GM11168 (cell line): ENCODE measurements around the gene HNF1B.
"Not testable (repeated sequence)": the region's sequence is repeated elsewhere in the genome, so short reads cannot be mapped to it uniquely, and the experiment has no call there.

Experiments
- in situ Hi-C: fragments of 300-500 bp; cut with MboI; formaldehyde crosslinking; loops from one replicate; pipeline ENCODE4 v1.12.0; 2022; ENCODE audit warnings: low sequenced_read_pairs; ENCODE audit not compliant: unreplicated experiment

Gene HNF1B

GRCh38 chr17:37708616-37709212 lies 36.1 kb downstream of the HNF1B start:
- in situ Hi-C loops = no loop called here

GRCh38 chr17:37708008-37708615 lies 36.7 kb downstream of the HNF1B start:
- in situ Hi-C loops = no loop called here

GRCh38 chr17:37706446-37706845 lies 38.4 kb downstream of the HNF1B start:
- in situ Hi-C loops = no loop called here

GRCh38 chr17:37702598-37702997 lies 42.3 kb downstream of the HNF1B start:
- in situ Hi-C loops = loop anchor here (5.0 kb wide), 1 partner anchor 95 kb away; no protein-coding TSS in a partner anchor

GRCh38 chr17:37701496-37701898 lies 43.4 kb downstream of the HNF1B start:
- in situ Hi-C loops = loop anchor here (5.0 kb wide), 1 partner anchor 96 kb away; no protein-coding TSS in a partner anchor

GRCh38 chr17:37700881-37701280 lies 44.0 kb downstream of the HNF1B start:
- in situ Hi-C loops = loop anchor here (5.0 kb wide), 1 partner anchor 96 kb away; no protein-coding TSS in a partner anchor

GRCh38 chr17:37699285-37699973 lies 45.4 kb downstream of the HNF1B start:
- in situ Hi-C loops = no loop called here

GRCh38 chr17:37698911-37699255 lies 46.0 kb downstream of the HNF1B start:
- in situ Hi-C loops = no loop called here

- in situ Hi-C loops = no loop called here
These were observed 46.5 kb downstream of the HNF1B start for GRCh38 chr17:37698132-37698910.

- in situ Hi-C loops = no loop called here
These were observed 47.5 kb downstream of the HNF1B start for GRCh38 chr17:37697381-37697780.

GRCh38 chr17:37696366-37696765 lies 48.5 kb downstream of the HNF1B start:
- in situ Hi-C loops = no loop called here

- in situ Hi-C loops = no loop called here
These were observed 49.1 kb downstream of the HNF1B start for GRCh38 chr17:37695726-37696125.

GRCh38 chr17:37694734-37695133 lies 50.1 kb downstream of the HNF1B start:
- in situ Hi-C loops = no loop called here

- in situ Hi-C loops = no loop called here
These were observed 51.5 kb downstream of the HNF1B start for GRCh38 chr17:37693328-37693727.

GRCh38 chr17:37691807-37692206 lies 53.1 kb downstream of the HNF1B start:
- in situ Hi-C loops = no loop called here

- in situ Hi-C loops = no loop called here
These were observed 55.5 kb downstream of the HNF1B start for GRCh38 chr17:37689317-37689716.

- in situ Hi-C loops = no loop called here
These were observed 61.3 kb downstream of the HNF1B start for GRCh38 chr17:37683454-37683984.

- in situ Hi-C loops = no loop called here
These were observed 62.9 kb downstream of the HNF1B start for GRCh38 chr17:37682007-37682406.

GRCh38 chr17:37679995-37680394 lies 64.9 kb downstream of the HNF1B start:
- in situ Hi-C loops = not testable (repeated sequence)

GRCh38 chr17:37678036-37678435 lies 66.8 kb downstream of the HNF1B start:
- in situ Hi-C loops = no loop called here

- in situ Hi-C loops = no loop called here
These were observed 67.8 kb downstream of the HNF1B start for GRCh38 chr17:37677021-37677420.
